GM13977 (cell line): ENCODE measurements around the gene ST3GAL5.

Experiments used
- DNase-seq: peaks from one replicate; pipeline ENCODE4 v3.0.0; 2012; ENCODE audit warnings: low spot score
- in situ Hi-C: fragments of 300-500 bp; cut with MboI; formaldehyde crosslinking; loops from one replicate; pipeline ENCODE4 v1.12.0; 2022; ENCODE audit warnings: low sequenced_read_pairs, low pct_unique_long_range_greater_than_20kb, mixed read lengths, inconsistent platforms; ENCODE audit not compliant: unreplicated experiment
- TF ChIP-seq, protein P1 (sequence below): IDR thresholded peaks from 2 replicates; pipeline ENCODE4 v1.5.1; 2012; ENCODE audit warnings: mild to moderate bottlenecking, control low read depth; ENCODE audit not compliant: insufficient read depth; ENCODE audit errors: extremely low read depth, missing control alignments

ST3GAL5 gene

DNA sequence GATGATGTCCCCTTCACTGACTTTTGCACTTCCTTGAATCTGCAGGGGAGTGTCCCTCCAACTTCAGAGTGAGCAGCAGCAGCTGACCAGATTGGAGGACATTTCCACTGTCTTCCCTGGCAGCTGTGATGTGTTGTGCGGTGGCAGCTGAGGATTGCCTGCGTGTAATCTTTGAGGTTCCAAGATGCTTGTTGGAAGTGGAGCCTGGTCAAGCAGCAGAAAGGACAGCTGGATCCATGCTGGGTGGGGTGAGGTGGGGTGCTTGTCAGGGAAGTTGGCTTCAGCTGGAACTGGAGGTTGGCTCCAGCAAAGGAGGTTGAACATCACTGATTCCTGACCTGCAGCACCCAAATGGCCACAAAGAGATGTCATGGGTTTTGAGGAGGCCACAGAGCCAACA, 64.8 kb downstream of the ST3GAL5 start:
- DNase-seq, result no peak
- in situ Hi-C loops, result no loop called here
- TF ChIP-seq, protein P1, sequence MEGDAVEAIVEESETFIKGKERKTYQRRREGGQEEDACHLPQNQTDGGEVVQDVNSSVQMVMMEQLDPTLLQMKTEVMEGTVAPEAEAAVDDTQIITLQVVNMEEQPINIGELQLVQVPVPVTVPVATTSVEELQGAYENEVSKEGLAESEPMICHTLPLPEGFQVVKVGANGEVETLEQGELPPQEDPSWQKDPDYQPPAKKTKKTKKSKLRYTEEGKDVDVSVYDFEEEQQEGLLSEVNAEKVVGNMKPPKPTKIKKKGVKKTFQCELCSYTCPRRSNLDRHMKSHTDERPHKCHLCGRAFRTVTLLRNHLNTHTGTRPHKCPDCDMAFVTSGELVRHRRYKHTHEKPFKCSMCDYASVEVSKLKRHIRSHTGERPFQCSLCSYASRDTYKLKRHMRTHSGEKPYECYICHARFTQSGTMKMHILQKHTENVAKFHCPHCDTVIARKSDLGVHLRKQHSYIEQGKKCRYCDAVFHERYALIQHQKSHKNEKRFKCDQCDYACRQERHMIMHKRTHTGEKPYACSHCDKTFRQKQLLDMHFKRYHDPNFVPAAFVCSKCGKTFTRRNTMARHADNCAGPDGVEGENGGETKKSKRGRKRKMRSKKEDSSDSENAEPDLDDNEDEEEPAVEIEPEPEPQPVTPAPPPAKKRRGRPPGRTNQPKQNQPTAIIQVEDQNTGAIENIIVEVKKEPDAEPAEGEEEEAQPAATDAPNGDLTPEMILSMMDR, result no peak

DNA sequence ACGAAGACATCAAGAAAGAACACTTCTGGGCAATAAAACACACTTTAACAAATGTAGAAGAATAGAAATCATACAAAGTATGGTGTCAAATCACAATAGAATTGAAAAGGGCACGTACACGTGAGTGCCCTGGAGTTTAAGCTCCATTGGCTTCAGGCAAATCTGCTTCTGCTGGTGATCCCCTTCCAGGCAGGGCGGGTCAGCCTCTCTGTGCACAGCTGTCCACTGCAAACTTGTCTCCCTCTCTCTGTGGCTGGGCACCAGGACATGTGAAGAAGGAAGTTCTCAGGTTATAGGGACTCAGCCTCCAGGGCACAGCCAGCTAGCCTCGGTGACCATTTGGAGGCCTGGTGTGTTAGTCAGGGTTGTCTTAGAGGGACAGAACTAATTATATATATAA, 66.0 kb downstream of the ST3GAL5 start:
- TF ChIP-seq, protein P1, result no peak
- no peak for DNase-seq
- in situ Hi-C loops, result no loop called here

GRCh38 chr2:85819811-85820510, 68.8 kb downstream of the ST3GAL5 start:
- DNase-seq, result no peak
- in situ Hi-C loops, result no loop called here
- TF ChIP-seq, protein P1, result no peak

DNA sequence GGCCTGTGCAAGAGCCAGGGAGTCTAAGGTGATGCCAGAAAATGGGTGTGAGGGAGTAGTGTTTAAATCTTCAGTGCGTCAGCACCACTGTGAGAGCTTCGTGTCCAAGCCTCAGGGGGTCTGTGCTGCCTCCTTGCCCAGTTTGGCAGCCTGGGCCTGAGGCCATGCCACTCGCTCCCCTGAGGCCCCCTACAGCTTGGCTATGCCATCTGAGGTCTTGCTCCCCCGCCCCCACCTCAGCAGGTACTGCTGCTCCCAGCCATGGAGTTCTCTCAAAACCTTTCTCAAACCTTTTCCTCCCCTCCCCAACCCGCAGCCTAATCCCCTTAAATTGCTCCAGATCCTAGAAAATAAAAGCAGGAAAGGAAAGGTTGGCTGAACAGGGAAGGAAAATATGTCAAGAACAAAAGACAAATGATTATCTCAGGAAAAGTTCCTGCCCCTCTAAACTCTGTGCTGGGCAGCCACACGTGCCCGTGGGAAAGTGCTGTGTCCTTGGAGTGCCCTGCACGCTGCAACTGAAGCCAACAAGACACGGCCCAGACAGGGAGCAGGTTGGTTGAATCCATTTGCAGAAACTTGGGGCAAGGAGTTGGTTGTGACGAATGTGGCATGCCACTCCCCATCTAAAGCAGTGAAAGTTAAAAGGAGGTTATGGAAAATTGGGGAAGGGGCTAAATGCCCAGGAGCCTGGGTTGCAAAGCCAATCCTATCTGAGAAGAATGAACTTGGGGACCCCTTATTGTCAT, 73.8 kb downstream of the ST3GAL5 start:
- no peak for DNase-seq
- in situ Hi-C loops, result loop anchor here (5.0 kb wide), 1 partner anchor 78 kb away; no protein-coding TSS in a partner anchor
- TF ChIP-seq, protein P1, result no peak

GRCh38 chr2:85813982-85814801, 74.6 kb downstream of the ST3GAL5 start:
- in situ Hi-C loops, result loop anchor here (5.0 kb wide), 1 partner anchor 77 kb away; no protein-coding TSS in a partner anchor
- peak; percentile 90 for DNase-seq

More at GRCh38 chr2:85813982-85814801, 74.6 kb downstream of the ST3GAL5 start:
- TF ChIP-seq, protein P1, result peak; percentile 98
